HepG2 (cell line): ENCODE results near the gene ZKSCAN1. TPM values are rescaled to one million over a fixed set of nuclear protein-coding genes. Genes with fewer than 3 reads are reported as not detected.

Experiments
- KLF13 ChIP-seq: sonication (generic); formaldehyde crosslinking; IDR thresholded peaks from 2 replicates; pipeline ENCODE4 v1.4.0; 2020; ENCODE audit warnings: mild to moderate bottlenecking, missing genetic modification reagents
- TGIF2 ChIP-seq: IDR thresholded peaks from 2 replicates; pipeline ENCODE4 v1.6.1; 2016; ENCODE audit warnings: control low read depth, missing compliant biosample characterization
- ZNF687 ChIP-seq: sonication (generic); formaldehyde crosslinking; IDR thresholded peaks from 2 replicates; pipeline ENCODE4 v1.5.1; 2020; ENCODE audit warnings: mild to moderate bottlenecking, missing genetic modification reagents, moderate library complexity
- ZNF746 ChIP-seq: sonication (generic); formaldehyde crosslinking; IDR thresholded peaks from 2 replicates; pipeline ENCODE4 v1.8.0; 2022; ENCODE audit warnings: mild to moderate bottlenecking, missing genetic modification reagents
- ZSCAN25 ChIP-seq: sonication (generic); formaldehyde crosslinking; IDR thresholded peaks from 2 replicates; pipeline ENCODE4 v1.8.0; 2022; ENCODE audit warnings: mild to moderate bottlenecking, missing genetic modification reagents
- polyA plus RNA-seq, 8 experiments: library from polyadenylated mRNA; depleted of rRNA in 3 of 8; stranded (reverse) in 7 of 8; unstranded in 1 of 8; fragments of >200 nt; fragmentation: Illumina TruSeq in 4 of 8; extraction: Trizol in 4 of 8; gene quantifications; 2 replicates each; pipeline versions ENCODE4 v1.2.1 to v1.2.3, GENCODE V29; 2011 to 2016; ENCODE audit warnings: low read depth in 4 of 8, missing spikeins in 1 of 8, mixed read lengths in 1 of 8; ENCODE audit not compliant: insufficient read depth in 1 of 8
- total RNA-seq, 5 experiments: library from RNA; depleted of rRNA; stranded (reverse); fragments of >200 nt; fragmentation: Illumina TruSeq; extraction: Trizol; gene quantifications; 2 replicates each; pipeline ENCODE4 v1.2.3, GENCODE V29; 2016; ENCODE audit warnings: low read depth in 1 of 5
- TF ChIP-seq, protein P1 (sequence below): IDR thresholded peaks from 2 replicates; pipeline ENCODE4 v1.6.1; 2016
- TF ChIP-seq, protein P2 (sequence below): sonication (generic); formaldehyde crosslinking; IDR thresholded peaks from 2 replicates; pipeline ENCODE4 v1.5.0; 2020; ENCODE audit warnings: missing genetic modification reagents
- TF ChIP-seq, protein P3 (sequence below): sonication (generic); formaldehyde crosslinking; IDR thresholded peaks from 2 replicates; pipeline ENCODE4 v1.4.0; 2020; ENCODE audit warnings: low read depth, missing genetic modification reagents
- TF ChIP-seq, protein P4 (sequence below): IDR thresholded peaks from 2 replicates; pipeline ENCODE4 v1.6.1; 2016; ENCODE audit warnings: missing compliant biosample characterization, missing genetic modification reagents, borderline replicate concordance
- TF ChIP-seq, protein P5 (sequence below): sonication (generic); formaldehyde crosslinking; conservative IDR thresholded peaks from 2 replicates; pipeline ENCODE4 v1.4.0; 2020; ENCODE audit warnings: mild to moderate bottlenecking, missing genetic modification reagents, moderate library complexity
- TF ChIP-seq, protein P6 (sequence below): IDR thresholded peaks from 2 replicates; pipeline ENCODE4 v1.6.1; 2018; ENCODE audit warnings: missing genetic modification reagents, mild to moderate bottlenecking, missing compliant biosample characterization

The ZKSCAN1 gene
- total and polyA plus RNA-seq, 2 of the 13 experiments (the other 11 are each of a cell fraction or from before 2014, with no cell fraction given), result 46.4 to 60.6 TPM

DNA sequence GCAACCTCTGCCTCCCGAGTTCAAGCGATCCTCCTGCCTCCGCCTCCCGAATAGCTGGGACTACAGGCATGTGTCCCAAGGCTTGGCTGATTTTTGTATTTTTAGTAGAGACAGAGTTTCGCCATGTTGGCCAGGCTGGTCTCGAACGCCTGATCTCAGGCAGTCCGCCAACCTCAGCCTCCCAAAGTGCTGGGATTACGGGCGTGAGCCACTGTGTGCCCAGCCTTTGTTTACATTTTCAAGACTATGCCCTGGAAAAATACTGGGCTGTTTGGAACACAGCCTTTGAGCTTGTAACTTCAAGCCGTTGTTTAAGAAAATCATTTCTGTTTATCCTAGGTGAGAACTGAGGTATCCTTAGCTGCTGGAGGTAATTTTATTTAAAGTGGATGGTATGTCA, 1.9 kb downstream of the ZKSCAN1 start (continued):
- TF ChIP-seq, protein P1, sequence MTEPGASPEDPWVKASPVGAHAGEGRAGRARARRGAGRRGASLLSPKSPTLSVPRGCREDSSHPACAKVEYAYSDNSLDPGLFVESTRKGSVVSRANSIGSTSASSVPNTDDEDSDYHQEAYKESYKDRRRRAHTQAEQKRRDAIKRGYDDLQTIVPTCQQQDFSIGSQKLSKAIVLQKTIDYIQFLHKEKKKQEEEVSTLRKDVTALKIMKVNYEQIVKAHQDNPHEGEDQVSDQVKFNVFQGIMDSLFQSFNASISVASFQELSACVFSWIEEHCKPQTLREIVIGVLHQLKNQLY (CRISPR knock-in tag), result no peak; the same call in 1 of the 2 replicates
- TF ChIP-seq, protein P2, sequence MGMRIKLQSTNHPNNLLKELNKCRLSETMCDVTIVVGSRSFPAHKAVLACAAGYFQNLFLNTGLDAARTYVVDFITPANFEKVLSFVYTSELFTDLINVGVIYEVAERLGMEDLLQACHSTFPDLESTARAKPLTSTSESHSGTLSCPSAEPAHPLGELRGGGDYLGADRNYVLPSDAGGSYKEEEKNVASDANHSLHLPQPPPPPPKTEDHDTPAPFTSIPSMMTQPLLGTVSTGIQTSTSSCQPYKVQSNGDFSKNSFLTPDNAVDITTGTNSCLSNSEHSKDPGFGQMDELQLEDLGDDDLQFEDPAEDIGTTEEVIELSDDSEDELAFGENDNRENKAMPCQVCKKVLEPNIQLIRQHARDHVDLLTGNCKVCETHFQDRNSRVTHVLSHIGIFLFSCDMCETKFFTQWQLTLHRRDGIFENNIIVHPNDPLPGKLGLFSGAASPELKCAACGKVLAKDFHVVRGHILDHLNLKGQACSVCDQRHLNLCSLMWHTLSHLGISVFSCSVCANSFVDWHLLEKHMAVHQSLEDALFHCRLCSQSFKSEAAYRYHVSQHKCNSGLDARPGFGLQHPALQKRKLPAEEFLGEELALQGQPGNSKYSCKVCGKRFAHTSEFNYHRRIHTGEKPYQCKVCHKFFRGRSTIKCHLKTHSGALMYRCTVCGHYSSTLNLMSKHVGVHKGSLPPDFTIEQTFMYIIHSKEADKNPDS (CRISPR knock-in tag), result no peak
- TF ChIP-seq, protein P3, sequence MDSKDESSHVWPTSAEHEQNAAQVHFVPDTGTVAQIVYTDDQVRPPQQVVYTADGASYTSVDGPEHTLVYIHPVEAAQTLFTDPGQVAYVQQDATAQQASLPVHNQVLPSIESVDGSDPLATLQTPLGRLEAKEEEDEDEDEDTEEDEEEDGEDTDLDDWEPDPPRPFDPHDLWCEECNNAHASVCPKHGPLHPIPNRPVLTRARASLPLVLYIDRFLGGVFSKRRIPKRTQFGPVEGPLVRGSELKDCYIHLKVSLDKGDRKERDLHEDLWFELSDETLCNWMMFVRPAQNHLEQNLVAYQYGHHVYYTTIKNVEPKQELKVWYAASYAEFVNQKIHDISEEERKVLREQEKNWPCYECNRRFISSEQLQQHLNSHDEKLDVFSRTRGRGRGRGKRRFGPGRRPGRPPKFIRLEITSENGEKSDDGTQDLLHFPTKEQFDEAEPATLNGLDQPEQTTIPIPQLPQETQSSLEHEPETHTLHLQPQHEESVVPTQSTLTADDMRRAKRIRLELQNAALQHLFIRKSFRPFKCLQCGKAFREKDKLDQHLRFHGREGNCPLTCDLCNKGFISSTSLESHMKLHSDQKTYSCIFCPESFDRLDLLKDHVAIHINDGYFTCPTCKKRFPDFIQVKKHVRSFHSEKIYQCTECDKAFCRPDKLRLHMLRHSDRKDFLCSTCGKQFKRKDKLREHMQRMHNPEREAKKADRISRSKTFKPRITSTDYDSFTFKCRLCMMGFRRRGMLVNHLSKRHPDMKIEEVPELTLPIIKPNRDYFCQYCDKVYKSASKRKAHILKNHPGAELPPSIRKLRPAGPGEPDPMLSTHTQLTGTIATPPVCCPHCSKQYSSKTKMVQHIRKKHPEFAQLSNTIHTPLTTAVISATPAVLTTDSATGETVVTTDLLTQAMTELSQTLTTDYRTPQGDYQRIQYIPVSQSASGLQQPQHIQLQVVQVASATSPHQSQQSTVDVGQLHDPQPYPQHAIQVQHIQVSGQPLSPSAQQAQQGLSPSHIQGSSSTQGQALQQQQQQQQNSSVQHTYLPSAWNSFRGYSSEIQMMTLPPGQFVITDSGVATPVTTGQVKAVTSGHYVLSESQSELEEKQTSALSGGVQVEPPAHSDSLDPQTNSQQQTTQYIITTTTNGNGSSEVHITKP (CRISPR knock-in tag), result no peak
- TF ChIP-seq ZNF687 (peak; percentile 69), ZSCAN25 (no peak), ZNF746 (CRISPR knock-in tag) (no peak), TGIF2 (CRISPR knock-in tag) (no peak), KLF13 (CRISPR knock-in tag) (no peak)
- TF ChIP-seq, protein P4, sequence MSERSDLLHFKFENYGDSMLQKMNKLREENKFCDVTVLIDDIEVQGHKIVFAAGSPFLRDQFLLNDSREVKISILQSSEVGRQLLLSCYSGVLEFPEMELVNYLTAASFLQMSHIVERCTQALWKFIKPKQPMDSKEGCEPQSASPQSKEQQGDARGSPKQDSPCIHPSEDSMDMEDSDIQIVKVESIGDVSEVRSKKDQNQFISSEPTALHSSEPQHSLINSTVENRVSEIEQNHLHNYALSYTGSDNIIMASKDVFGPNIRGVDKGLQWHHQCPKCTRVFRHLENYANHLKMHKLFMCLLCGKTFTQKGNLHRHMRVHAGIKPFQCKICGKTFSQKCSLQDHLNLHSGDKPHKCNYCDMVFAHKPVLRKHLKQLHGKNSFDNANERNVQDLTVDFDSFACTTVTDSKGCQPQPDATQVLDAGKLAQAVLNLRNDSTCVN, result peak; percentile 65; the same call in 1 of the 2 replicates
- TF ChIP-seq, protein P5, sequence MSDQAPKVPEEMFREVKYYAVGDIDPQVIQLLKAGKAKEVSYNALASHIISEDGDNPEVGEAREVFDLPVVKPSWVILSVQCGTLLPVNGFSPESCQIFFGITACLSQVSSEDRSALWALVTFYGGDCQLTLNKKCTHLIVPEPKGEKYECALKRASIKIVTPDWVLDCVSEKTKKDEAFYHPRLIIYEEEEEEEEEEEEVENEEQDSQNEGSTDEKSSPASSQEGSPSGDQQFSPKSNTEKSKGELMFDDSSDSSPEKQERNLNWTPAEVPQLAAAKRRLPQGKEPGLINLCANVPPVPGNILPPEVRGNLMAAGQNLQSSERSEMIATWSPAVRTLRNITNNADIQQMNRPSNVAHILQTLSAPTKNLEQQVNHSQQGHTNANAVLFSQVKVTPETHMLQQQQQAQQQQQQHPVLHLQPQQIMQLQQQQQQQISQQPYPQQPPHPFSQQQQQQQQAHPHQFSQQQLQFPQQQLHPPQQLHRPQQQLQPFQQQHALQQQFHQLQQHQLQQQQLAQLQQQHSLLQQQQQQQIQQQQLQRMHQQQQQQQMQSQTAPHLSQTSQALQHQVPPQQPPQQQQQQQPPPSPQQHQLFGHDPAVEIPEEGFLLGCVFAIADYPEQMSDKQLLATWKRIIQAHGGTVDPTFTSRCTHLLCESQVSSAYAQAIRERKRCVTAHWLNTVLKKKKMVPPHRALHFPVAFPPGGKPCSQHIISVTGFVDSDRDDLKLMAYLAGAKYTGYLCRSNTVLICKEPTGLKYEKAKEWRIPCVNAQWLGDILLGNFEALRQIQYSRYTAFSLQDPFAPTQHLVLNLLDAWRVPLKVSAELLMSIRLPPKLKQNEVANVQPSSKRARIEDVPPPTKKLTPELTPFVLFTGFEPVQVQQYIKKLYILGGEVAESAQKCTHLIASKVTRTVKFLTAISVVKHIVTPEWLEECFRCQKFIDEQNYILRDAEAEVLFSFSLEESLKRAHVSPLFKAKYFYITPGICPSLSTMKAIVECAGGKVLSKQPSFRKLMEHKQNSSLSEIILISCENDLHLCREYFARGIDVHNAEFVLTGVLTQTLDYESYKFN, result peak; percentile 77
- TF ChIP-seq, protein P6, sequence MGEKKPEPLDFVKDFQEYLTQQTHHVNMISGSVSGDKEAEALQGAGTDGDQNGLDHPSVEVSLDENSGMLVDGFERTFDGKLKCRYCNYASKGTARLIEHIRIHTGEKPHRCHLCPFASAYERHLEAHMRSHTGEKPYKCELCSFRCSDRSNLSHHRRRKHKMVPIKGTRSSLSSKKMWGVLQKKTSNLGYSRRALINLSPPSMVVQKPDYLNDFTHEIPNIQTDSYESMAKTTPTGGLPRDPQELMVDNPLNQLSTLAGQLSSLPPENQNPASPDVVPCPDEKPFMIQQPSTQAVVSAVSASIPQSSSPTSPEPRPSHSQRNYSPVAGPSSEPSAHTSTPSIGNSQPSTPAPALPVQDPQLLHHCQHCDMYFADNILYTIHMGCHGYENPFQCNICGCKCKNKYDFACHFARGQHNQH (CRISPR knock-in tag), result peak; percentile 70; the same call in 1 of the 2 replicates
